ENCODE results near the gene NTN1.

NTN1 gene

DNA sequence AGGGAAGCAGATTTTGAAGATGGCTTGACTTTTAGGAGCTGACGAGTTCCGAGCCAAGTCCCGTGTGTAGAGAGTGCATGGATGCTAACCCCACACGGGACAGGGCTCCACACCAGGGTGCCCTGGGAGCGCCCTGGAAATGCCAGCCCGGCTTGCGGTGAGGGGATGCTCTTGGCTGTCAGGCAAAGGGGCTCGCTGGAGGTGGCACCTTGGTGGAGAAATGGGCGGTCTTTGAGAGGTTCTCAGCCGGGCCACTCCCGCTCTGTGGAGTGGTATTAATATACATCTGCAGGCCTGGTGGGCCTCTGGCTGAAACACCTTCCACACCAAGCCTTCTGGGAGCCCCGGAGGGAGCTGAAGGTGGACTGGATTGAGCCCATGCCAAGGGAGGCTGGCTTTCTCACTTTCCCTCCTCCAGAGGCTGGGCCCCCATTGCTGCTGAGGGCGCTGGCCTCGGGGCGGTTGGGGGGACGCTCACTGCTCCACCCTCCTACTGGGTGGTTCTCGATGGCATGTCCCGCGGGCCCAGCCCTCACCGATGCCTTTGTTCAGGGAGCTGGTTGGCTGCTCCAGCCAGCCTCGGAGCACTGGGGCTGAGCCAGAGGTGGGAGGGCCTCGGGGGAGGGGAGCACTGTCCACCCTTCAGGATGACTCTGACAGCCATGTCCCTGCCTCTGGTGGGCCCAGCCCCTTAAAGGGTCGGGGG is 210.3 kb downstream of the NTN1 start:
- no peak for DNase-seq (ENCODE audit: low read depth, low spot score)

DNA sequence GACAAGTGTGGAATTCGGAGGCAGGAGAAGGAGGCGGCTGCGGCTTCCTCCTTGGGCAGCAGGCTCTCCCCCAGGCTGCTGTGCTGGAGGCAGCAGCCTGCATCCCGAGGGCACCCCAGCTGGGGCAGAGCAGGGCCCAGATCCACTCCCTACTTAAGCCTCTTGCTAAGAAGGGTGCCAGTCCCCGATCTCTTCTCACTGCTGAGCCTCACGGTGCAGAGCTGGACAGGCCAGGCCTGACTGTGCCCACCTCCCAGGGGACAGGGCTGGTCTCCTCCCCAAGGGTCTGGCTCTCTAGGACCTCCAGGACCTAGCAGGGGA is 210.8 kb downstream of the NTN1 start:
- no peak for DNase-seq (ENCODE audit: low read depth, low spot score)

- no peak for DNase-seq (ENCODE audit: low read depth, low spot score)
Measured at GRCh38 chr17:9232591-9233270, 211.4 kb downstream of the NTN1 start.

DNA sequence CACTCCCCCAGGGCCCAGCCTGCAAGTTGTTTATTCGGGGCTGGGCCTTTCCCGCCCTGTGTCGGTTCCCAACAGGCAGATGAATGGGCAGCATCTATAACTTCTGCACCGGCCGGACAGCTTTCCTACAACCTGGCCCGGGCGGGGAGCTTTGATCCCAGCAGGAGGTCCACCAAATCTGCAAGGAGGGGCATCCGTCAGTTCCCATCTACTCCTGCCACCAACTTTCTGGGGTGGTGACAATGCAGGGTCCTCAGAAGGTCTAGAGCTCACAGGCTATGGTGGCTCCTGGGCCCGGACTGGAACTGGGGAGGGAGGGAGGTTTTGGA is 211.9 kb downstream of the NTN1 start:
- DNase-seq (ENCODE audit: low read depth, low spot score): no peak

DNA sequence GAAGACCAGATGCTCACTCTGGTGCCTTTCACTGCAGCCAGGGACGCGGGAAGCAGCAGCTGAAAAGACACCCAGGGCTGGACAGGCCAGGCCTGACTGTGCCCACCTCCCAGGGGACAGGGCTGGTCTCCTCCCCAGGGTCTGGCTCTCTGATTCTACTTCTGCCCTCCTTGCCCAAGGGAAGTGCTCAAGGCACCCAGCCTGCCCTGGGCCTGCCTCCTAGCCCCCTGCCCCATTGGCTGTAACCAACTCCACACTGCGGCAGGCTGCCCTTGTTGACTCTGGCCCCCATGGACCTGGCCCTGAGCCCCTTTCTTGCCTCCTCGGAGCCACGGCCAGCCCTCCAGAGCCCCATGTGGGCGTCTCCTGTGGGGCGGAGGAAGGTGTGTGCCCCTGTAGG is 212.5 kb downstream of the NTN1 start:
- no peak for DNase-seq (ENCODE audit: low read depth, low spot score)

DNA sequence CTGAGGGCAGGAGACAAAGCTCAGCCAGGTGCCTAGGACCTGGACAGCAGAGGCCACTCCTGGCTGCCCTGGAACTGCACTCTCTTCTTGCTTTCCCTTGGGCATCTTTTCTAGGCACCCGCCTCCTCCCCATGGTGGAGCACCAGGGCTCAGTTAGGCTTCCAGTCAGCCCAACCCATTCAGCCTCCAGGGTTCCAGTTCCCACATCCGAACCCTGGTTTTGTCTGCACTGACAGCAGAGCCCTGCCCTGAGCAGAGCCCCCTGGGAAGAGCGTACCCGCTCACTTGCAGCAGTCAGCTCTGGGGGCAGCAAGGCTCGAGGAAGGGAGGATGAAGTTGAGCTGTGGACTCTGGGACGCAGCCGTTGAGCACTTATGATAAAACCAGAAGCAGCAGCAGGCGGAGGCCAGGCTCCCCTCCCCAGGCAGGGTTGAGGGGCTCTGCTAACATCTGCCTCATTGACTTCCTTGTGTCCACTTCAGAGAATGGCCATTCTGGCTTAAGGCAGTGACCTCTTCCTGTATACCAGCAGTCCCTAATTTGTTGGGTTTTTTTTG is 213.2 kb downstream of the NTN1 start:
- DNase-seq (ENCODE audit: low read depth, low spot score): no peak

DNA sequence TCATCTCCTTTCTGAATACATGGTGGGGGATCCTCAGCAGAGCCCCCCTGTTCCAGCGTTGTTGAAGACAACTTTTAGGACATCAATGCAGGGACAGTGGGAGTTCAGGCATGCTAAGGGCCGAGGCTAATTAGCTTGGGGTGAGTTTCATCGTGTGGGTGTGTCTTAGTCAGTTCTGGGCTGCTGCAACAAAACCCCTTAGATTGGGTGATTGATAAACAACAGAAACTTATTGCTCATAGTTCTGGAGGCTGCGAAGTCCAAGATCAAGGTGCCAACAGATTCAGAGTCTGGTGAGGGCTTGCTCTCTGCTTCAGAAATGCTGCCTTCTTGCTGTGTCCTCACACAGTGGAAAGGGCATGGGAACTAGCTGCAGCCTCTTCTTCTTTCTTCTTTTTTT is 214.0 kb downstream of the NTN1 start:
- no peak for DNase-seq (ENCODE audit: low read depth, low spot score)

- DNase-seq (ENCODE audit: low read depth, low spot score): no peak
Measured at GRCh38 chr17:9236286-9237052, 215.2 kb downstream of the NTN1 start.

- DNase-seq (ENCODE audit: low read depth, low spot score): no peak
Measured at GRCh38 chr17:9237053-9237410, 215.7 kb downstream of the NTN1 start.

- no peak for DNase-seq (ENCODE audit: low read depth, low spot score)
Measured at GRCh38 chr17:9237661-9238301, 216.5 kb downstream of the NTN1 start.

DNA sequence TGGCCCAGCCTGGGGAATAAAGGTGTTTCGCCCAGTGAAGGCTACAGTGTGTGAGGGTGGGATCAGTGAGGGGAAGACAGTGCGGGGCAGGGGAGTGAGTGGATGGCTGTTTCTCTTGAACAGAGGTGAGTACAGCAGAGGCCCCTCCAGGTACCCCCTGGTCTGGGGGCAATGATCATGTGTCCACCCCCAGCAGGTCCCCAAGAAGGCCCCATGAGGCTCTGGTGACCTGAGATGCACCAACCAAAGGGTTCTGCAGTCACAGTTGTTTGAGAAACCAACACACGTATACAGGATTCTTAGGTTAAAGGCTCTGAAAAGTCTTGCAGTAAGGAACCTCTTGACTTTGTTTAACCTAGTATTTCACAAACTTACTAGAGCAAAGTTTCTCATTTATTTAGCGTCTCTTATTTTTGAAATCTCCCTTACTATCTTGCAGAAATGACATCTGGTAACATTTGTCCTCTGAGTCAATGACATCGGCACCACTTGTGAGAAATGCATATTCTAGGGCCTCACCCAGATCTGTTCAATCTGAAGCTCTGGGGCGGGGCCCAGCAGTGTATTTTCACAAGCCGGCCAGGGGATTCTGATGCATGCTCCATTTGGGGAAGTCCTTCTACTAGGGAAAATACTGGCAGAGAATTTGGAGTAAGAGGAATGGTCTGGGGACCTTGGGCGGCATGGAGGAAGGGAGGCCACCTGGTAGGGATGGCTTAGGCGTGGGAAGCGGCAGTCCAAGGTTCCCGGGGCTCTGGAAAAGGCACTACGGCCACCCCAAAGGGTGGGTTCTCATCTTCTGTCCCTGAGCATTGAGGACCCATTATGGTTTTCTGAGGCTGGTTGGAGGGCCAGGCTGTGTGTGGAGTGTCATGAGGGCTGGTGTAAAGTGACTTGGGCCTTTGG is 217.3 kb downstream of the NTN1 start:
- no peak for DNase-seq (ENCODE audit: low read depth, low spot score)

- DNase-seq (ENCODE audit: low read depth, low spot score): no peak
Measured at GRCh38 chr17:9239246-9239792, 218.0 kb downstream of the NTN1 start.

DNA sequence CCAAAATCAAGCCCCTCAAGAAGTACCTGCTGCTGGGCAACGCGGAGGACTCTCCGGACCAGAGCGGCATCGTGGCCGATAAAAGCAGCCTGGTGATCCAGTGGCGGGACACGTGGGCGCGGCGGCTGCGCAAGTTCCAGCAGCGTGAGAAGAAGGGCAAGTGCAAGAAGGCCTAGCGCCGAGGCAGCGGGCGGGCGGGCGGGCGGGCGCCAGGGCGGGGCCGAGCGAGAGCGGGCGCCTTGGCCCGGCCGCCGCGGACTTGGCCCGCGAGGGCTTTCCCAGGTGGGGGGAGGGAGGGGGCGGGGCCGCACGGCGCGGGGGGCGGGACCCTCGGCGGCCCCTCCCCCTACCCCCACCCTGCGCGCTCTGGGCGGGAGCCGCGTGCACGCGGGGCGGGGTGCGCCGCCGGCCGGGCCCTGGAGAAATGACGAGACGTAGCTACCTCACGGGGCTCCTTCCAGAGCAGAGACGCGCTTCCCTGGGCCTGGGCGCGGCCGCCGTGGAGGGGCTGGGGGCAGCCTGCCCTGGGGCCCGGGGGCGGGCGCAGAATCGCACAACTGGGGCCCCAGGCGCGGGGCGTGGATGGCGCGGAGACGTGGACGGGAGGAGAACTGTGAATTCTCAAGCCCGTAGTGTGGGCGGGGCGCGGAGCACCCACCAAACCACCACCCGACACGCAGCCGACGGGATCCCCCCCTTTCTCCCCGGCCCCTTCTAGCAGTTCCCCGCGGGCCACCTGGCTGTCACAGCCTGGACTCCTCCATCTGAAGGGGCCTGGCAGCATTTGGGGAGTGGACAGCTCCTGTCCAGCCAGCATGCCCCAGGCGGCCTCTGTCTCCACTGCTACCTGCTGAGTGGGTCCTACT is 218.7 kb downstream of the NTN1 start:
- no peak for DNase-seq (ENCODE audit: low read depth, low spot score)

GRCh38 chr17:9240659-9241370 is 219.5 kb downstream of the NTN1 start:
- DNase-seq (ENCODE audit: low read depth, low spot score): no peak

- no peak for DNase-seq (ENCODE audit: low read depth, low spot score)
Measured at GRCh38 chr17:9241371-9241712, 220.0 kb downstream of the NTN1 start.

DNA sequence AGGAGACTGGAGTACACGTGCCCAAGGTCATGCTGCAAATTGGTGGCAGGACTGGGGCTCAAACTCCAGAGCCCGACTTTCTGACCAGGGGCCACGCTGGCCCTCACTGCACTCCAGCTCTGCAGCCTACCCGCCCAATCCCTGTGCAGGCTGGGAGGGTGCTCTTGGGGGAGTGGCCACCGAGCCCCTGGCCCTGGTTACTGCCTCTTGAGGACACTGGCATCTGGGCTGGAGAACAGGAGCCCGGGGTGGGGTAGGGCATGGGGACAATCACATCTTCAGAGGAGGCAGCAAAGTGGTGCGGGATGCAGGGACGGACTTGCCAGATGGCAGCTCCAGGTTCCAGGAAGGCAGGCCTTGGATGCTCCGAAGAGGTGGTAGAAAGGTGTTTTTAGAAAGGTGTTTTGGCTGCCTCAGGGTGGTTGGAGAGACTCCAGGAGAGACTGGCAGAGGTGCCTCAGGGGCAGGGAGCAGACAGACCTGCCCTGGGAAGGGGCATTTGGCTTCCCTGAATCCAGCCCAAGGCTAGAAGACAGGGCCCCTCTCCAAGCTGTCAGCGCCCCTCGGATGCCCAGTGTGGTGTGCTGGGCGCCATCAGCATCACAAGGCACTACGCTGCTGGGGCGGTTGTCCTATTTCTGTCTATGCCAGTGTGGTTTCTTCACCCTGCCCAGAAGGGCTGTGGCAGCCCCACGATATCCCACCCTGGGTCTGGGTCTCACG is 220.6 kb downstream of the NTN1 start:
- DNase-seq (ENCODE audit: low read depth, low spot score): no peak

DNA sequence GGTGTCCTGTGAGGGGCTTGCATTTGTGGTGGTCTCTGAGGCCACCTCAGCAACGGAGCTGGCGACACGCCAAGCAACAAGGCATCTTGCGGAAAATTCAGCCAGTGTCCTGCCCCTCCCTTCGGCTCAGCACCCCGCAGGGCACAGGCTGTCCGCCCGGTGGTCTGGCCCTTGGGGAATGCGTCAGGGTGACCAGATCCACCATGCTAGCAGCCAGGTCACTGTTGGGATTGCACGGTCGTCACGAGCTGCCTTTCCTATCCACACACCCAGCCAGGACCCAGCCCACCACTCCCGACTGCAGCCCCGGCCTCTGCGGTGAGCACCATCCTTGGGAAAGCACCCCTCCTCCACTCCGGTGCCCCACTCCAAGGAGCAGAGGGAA is 221.2 kb downstream of the NTN1 start:
- DNase-seq (ENCODE audit: low read depth, low spot score): no peak

GRCh38 chr17:9242983-9243382 is 221.7 kb downstream of the NTN1 start:
- DNase-seq (ENCODE audit: low read depth, low spot score): no peak

All from brain pericyte (primary cell).